SK-N-SH (cell line): Measurements from ENCODE around the gene NTSR1. TPM values are rescaled to one million over a fixed set of nuclear protein-coding genes. Genes with fewer than 3 reads are reported as not detected.

Source experiments
- CTCF ChIA-PET: fragments of 300-600, 350-600 bp; formaldehyde crosslinking; extraction: SDS; loops from one replicate; lab custom pipeline; 2021; lab: Yijun Ruan, JAX
- POLR2A ChIA-PET: fragments of 350-600 bp; sonication (Branson Sonifier 250); formaldehyde crosslinking; extraction: SDS; loops from one replicate; lab custom pipeline; 2020; ENCODE audit warnings: antibody characterized with exemption, inconsistent platforms; lab: Yijun Ruan, JAX
- DNase-seq: peaks from one replicate; pipeline ENCODE4 v3.0.0; 2012
- H2AFZ ChIP-seq: fragments of 200-600 bp; sonication (generic); 2 replicates; pipeline ENCODE4 v1.8.1; 2016; ENCODE audit warnings: antibody characterized with exemption, mild to moderate bottlenecking, low read depth
- H3F3A ChIP-seq: fragments of 200-600 bp; sonication (generic); replicated peaks from 2 replicates; pipeline ENCODE3; 2016; ENCODE audit warnings: antibody characterized with exemption, mild to moderate bottlenecking; ENCODE audit not compliant: insufficient read depth
- H3K27ac ChIP-seq, 2 experiments: fragments of 200-500 bp in 1 of 2; fragments of 200-600 bp in 1 of 2; sonication (Bioruptor generic) in 1 of 2; sonication (generic), shearing (Covaris generic) in 1 of 2; 2 replicates each; pipeline versions ENCODE4 v1.5.1 to v1.6.1; 2014 to 2016; ENCODE audit warnings: low read depth in 2 of 2, inconsistent platforms in 1 of 2, low read length in 1 of 2, mild to moderate bottlenecking in 1 of 2, mixed read lengths in 1 of 2
- H3K27me3 ChIP-seq: fragments of 200-600 bp; sonication (generic), shearing (Covaris generic); 2 replicates; pipeline ENCODE4 v1.6.1; 2016; ENCODE audit warnings: mixed run types; ENCODE audit not compliant: insufficient read depth
- H3K36me3 ChIP-seq, 2 experiments: fragments of 200-500 bp in 1 of 2; fragments of 200-600 bp in 1 of 2; sonication (Bioruptor generic) in 1 of 2; sonication (generic) in 1 of 2; replicated peaks in 1 of 2; 2 replicates each; pipeline versions ENCODE3 to v1.5.1; 2014 to 2016; ENCODE audit warnings: low read length in 1 of 2, mild to moderate bottlenecking in 1 of 2; ENCODE audit not compliant: insufficient read depth in 2 of 2, control insufficient read depth in 1 of 2
- H3K4me1 ChIP-seq, 2 experiments: fragments of 200-500 bp in 1 of 2; fragments of 200-600 bp in 1 of 2; sonication (Bioruptor generic) in 1 of 2; sonication (generic), shearing (Covaris generic) in 1 of 2; 2 replicates each; pipeline versions ENCODE4 v1.5.1 to v1.6.1; 2014 to 2016; ENCODE audit warnings: low read depth in 1 of 2, low read length in 1 of 2, mixed run types in 1 of 2; ENCODE audit not compliant: insufficient read depth in 2 of 2, control insufficient read depth in 1 of 2
- H3K4me2 ChIP-seq: fragments of 200-600 bp; sonication (generic), shearing (Covaris generic); 2 replicates; pipeline ENCODE4 v1.6.1; 2017; ENCODE audit warnings: mixed run types
- H3K4me3 ChIP-seq, 2 experiments: fragments of 200-500 bp in 1 of 2; fragments of 200-600 bp in 1 of 2; sonication (Bioruptor generic) in 1 of 2; sonication (generic), shearing (Covaris generic) in 1 of 2; 2 replicates each; pipeline versions ENCODE4 v1.5.1 to v1.8.1; 2014 to 2016; ENCODE audit warnings: low read depth in 2 of 2, inconsistent platforms in 1 of 2, low read length in 1 of 2, mild to moderate bottlenecking in 1 of 2, mixed read lengths in 1 of 2, moderate library complexity in 1 of 2
- H3K79me2 ChIP-seq: fragments of 200-600 bp; sonication (generic); 2 replicates; pipeline ENCODE4 v1.8.1; 2017; ENCODE audit warnings: mild to moderate bottlenecking; ENCODE audit not compliant: insufficient read depth
- H3K9ac ChIP-seq: fragments of 200-600 bp; sonication (generic); 2 replicates; pipeline ENCODE4 v1.6.1; 2017; ENCODE audit warnings: mixed run types
- H3K9me2 ChIP-seq: fragments of 200-600 bp; sonication (generic); 2 replicates; pipeline ENCODE4 v1.6.1; 2017; ENCODE audit warnings: mixed run types
- H3K9me3 ChIP-seq: fragments of 200-600 bp; sonication (generic); 2 replicates; pipeline ENCODE4 v1.6.1; 2017; ENCODE audit warnings: mixed run types, mild to moderate bottlenecking, moderate library complexity
- H4K20me1 ChIP-seq: fragments of 200-600 bp; sonication (generic); 2 replicates; pipeline ENCODE4 v1.6.1; 2017; ENCODE audit warnings: mild to moderate bottlenecking, mixed run types; ENCODE audit not compliant: insufficient read depth
- ELF1 ChIP-seq: IDR thresholded peaks from 2 replicates; pipeline ENCODE4 v1.4.0; 2012
- FOSL2 ChIP-seq: IDR thresholded peaks from 2 replicates; pipeline ENCODE4 v1.4.0; 2012; ENCODE audit warnings: low read depth, mild to moderate bottlenecking, moderate library complexity, borderline replicate concordance
- GATA2 ChIP-seq: sonication (generic); formaldehyde crosslinking; IDR thresholded peaks from 2 replicates; pipeline ENCODE4 v1.5.0; 2020; ENCODE audit warnings: mild to moderate bottlenecking, missing genetic modification reagents
- IRF3 ChIP-seq: fragments of 150-350 bp; IDR thresholded peaks from 2 replicates; pipeline ENCODE4 v1.6.1; 2016; ENCODE audit warnings: mild to moderate bottlenecking, low read depth, low read length
- NRF1 ChIP-seq: IDR thresholded peaks from 2 replicates; pipeline ENCODE4 v1.6.1; 2012; ENCODE audit warnings: low read depth, mild to moderate bottlenecking, low read length
- RAD21 ChIP-seq: IDR thresholded peaks from 2 replicates; pipeline ENCODE4 v1.6.1; 2012; ENCODE audit warnings: mild to moderate bottlenecking, low read length
- RCOR1 ChIP-seq: fragments of 150-350 bp; IDR thresholded peaks from 2 replicates; pipeline ENCODE4 v1.6.1; 2017; ENCODE audit warnings: antibody characterized with exemption, low read length
- REST ChIP-seq: IDR thresholded peaks from 2 replicates; pipeline ENCODE4 v1.6.1; 2012; ENCODE audit warnings: mild to moderate bottlenecking, low read depth, low read length, moderate library complexity
- SMC3 ChIP-seq: IDR thresholded peaks from 2 replicates; pipeline ENCODE4 v1.6.1; 2012; ENCODE audit warnings: low read depth, low read length, improper control_type of control experiment
- TCF12 ChIP-seq: IDR thresholded peaks from 2 replicates; pipeline ENCODE4 v1.4.0; 2012
- USF2 ChIP-seq: fragments of 150-350 bp; IDR thresholded peaks from 2 replicates; pipeline ENCODE4 v1.6.1; 2017; ENCODE audit warnings: antibody characterized with exemption, low read length, low read depth, borderline replicate concordance
- WGBS: methylation state at CpG from one replicate; pipeline ENCODE4 v1.1.6; 2017; ENCODE audit warnings: low lambda C conversion rate; 5-methylcytosine and 5-hydroxymethylcytosine counted together
- polyA plus RNA-seq, 3 experiments: library from polyadenylated mRNA; depleted of rRNA; stranded (reverse); fragments of >200 nt; gene quantifications; 2 replicates each; pipeline ENCODE4 v1.2.3, GENCODE V29; 2012

The NTSR1 gene
- polyA plus RNA-seq, 1 of the 3 experiments (the other 2 are of a cell fraction): 8.2 TPM

GRCh38 chr20:62760471-62760855, 51.8 kb downstream of the NTSR1 start:
- Histone ChIP-seq H3K4me3 (no peak overlapping the region), H3K27me3 (no peaks in the 10 kb centered on the region), H4K20me1 (no peaks in the 10 kb centered on the region), H3K4me2 (no peak overlapping the region), H3K9ac (no peak overlapping the region), H3K9me2 (no peaks in the 10 kb centered on the region), H3K27ac (no peak overlapping the region), H3F3A (no peaks in the 10 kb centered on the region), H3K4me1 (peaks cover 0 to 5% of the 10 kb centered on the region in 2 experiments; a peak in 1 of 4 replicates), H3K79me2 (no peaks in the 10 kb centered on the region), H2AFZ (no peak overlapping the region), H3K36me3 (no peaks in the 10 kb centered on the region), H3K9me3 (no peaks in the 10 kb centered on the region)
- DNase-seq: no peak
- 98% methylated on average over 10 of the region's 11 CpGs for WGBS
- ChIA-PET POLR2A (no interaction called here), CTCF (interaction anchor here (1.8 kb wide), 1 partner anchor 31 kb away, joined by 11 read pairs; no protein-coding TSS in a partner anchor)
- TF ChIP-seq IRF3 (no peak), SMC3 (no peak), RAD21 (no peak), NRF1 (no peak), GATA2 (CRISPR knock-in tag) (no peak), REST (no peak), RCOR1 (no peak), FOSL2 (no peak), ELF1 (no peak), USF2 (no peak), TCF12 (no peak)
